Muscle of arm (tissue), 12 donors: ENCODE measurements around the gene GARIN5B. TPM values are rescaled to one million over a fixed set of nuclear protein-coding genes. Genes with fewer than 3 reads are reported as not detected.

Source experiments
- DNase-seq: peaks from one replicate; pipeline ENCODE4 v3.0.0-alpha.2; 2013
- polyA plus RNA-seq, 12 donors: library from polyadenylated mRNA; unstranded; fragments of 120-200 nt; gene quantifications; one replicate each; pipeline ENCODE4 v1.2.1, GENCODE V29; 2013; ENCODE audit not compliant: insufficient read length in 12 of 12

GARIN5B gene
- polyA plus RNA-seq, 12 donors = 0.07 TPM; not detected in 11

- no peak for DNase-seq
Measured at GRCh38 chr19:55324662-55325061, 38.4 kb downstream of the GARIN5B start.

GRCh38 chr19:55322204-55322885, 40.7 kb downstream of the GARIN5B start:
- no peak for DNase-seq

- no peak for DNase-seq
Measured at GRCh38 chr19:55321466-55322137, 41.5 kb downstream of the GARIN5B start.

GRCh38 chr19:55320844-55321419, 42.1 kb downstream of the GARIN5B start:
- no peak for DNase-seq

GRCh38 chr19:55319785-55320184, 43.3 kb downstream of the GARIN5B start:
- DNase-seq = no peak

- no peak for DNase-seq
Measured at GRCh38 chr19:55316646-55317045, 46.4 kb downstream of the GARIN5B start.

GRCh38 chr19:55315956-55316525, 47.0 kb downstream of the GARIN5B start:
- no peak for DNase-seq

GRCh38 chr19:55314396-55314795, 48.7 kb downstream of the GARIN5B start:
- no peak for DNase-seq

GRCh38 chr19:55312621-55313512, 50.2 kb downstream of the GARIN5B start:
- DNase-seq = no peak

GRCh38 chr19:55311797-55312196, 51.3 kb downstream of the GARIN5B start:
- DNase-seq = no peak

GRCh38 chr19:55311397-55311796, 51.7 kb downstream of the GARIN5B start:
- DNase-seq = no peak

GRCh38 chr19:55310498-55310897, 52.6 kb downstream of the GARIN5B start:
- no peak for DNase-seq

- DNase-seq = no peak
Measured at GRCh38 chr19:55309448-55309847, 53.6 kb downstream of the GARIN5B start.

- DNase-seq = no peak
Measured at GRCh38 chr19:55308281-55308680, 54.8 kb downstream of the GARIN5B start.

- no peak for DNase-seq
Measured at GRCh38 chr19:55306712-55307111, 56.3 kb downstream of the GARIN5B start.

- DNase-seq = no peak
Measured at GRCh38 chr19:55305983-55306562, 57.0 kb downstream of the GARIN5B start.

GRCh38 chr19:55305491-55305890, 57.6 kb downstream of the GARIN5B start:
- DNase-seq = no peak

GRCh38 chr19:55304980-55305379, 58.1 kb downstream of the GARIN5B start:
- DNase-seq = no peak
